IPS DF 19.7 (cell line): ENCODE data around the gene STXBP5.
A peak's percentile ranks its signal among the peaks of the same experiment; 100 is the strongest.
"Not testable (repeated sequence)": the region's sequence is repeated elsewhere in the genome, so short reads cannot be mapped to it uniquely, and the experiment has no call there.

ENCODE experiments used
- DNase-seq: peaks from one replicate; pipeline ENCODE4 v3.0.0-alpha.2; 2013; ENCODE audit warnings: low read depth, low spot score

STXBP5 gene

DNA sequence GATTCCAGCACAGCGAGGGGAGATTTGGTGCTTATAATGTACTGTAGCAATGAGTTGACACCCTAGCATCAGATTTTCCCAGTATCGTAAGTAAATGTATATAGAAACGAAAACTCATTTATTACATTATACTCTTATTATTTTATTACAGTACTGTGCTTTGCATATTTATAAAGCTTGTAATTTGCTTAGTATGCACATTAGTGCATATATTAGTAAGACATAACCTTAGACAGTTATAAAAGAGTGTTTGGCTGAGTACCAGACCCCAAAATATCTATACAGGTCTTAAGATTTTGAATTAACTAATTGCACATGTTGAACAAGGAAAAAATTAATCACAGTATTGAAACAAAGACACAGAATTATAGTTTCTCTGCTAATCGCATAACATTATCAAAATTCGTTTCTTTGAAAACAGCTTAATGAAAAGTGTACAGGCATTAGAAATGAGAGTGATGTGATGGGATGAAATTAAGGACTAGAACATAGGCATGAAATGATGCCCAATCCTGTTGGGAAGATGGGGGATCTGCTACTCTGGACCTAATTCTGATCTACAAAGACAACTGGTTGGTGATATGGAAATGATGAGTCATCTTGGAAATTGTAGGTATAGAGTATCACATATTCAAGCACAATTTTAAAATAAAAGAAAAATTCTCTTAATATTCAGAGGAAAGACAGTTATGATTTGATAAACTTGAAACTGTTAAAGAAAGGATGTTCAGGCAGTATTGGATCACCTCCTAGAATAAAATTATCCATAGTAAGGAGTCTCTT, 42.8 kb downstream of the STXBP5 start:
- DNase-seq = no peak

DNA sequence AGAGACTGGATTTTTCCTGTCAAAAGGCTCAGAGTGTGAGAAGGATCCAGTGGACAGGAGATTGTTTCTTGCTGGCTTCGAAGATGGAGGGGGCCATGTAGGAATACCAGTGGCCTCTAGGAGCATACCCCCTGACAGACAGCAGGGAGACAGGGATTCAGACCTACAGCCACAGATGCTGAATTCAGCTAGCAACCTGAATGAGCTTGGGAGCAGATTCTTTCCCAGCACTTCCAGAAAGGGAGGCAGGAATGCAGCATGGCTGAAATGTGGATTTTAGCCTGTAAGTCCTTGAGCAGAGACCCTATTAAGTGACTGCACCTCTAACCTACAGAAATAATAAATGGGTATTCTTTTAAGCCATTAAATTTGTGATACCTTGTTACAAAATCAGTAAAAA, 44.6 kb downstream of the STXBP5 start:
- DNase-seq = peak; percentile 45

DNA sequence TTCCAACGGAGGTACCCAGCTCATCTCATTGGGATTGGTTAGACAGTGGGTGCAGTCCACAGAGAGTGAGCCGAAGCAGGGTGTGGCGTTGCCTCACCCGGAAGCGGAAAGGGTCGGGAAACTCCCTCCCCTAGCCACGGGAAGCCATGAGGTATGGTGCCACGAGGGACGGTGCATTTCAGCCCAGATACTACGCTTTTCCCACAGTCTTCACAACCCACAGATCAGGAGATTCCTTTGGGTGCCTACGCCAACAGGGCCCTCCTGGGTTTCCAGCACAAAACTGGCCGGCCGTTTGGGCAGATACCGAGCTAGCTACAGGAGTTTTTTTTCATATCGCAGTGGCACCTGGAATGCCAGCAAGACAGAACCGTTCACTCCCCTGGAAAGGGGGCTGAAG, 46.9 kb downstream of the STXBP5 start:
- no peak for DNase-seq

DNA sequence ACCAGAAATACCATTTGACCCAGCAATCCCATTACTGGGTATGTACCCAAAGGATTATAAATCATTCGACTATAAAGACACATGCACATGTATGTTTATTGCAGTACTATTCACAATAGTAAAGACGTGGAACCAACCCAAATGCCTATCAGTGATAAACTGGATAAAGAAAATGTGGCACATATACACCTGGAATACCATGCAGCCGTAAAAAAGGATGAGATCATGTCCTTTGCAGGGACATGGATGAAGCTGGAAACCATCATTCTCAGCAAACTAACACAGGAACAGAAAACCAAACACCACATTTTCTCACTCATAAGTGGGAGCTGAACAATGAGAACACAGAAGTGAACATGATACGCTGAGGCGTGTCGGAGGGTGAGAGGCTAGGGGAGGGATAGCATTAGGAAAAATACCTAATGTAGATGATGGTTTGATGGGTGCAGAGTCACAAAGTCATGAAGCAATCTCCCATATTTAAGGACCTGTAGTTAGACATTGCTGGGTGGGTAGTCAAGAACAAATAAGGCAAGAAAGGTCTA, 50.8 kb downstream of the STXBP5 start:
- not testable (repeated sequence) for DNase-seq

DNA sequence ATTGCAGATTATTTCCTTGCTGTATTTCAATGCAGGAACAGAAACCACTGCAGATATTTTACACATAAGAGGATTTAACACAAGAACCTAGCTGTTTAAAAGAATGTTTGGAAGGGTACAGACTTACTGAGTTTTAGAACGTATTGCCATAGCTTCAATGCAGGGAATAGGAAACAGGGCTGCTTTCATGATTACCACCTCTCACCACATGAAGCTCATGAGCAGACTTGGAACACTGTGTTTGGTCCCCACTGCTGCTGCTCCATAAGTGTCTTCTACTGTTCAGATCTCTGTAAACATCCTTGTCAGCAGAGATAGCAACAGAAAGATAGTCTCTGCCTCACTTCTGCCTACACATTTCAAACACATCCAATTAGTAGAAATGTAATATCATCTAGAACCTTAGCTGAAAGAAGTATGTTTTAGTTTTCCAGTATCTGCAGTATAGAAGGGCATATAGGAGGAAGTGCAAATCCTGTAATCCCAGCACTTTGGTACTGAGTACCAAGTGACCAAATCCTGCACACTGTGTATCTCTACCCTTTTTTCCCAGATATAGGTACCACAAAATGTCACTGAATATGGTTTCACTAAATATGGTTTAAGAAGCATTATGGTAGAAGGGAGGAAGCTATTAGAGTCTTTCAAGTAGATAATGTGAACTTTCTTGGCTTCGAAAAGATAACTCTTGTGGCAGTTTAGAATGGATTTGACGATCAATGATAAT, 51.9 kb downstream of the STXBP5 start:
- no peak for DNase-seq

DNA sequence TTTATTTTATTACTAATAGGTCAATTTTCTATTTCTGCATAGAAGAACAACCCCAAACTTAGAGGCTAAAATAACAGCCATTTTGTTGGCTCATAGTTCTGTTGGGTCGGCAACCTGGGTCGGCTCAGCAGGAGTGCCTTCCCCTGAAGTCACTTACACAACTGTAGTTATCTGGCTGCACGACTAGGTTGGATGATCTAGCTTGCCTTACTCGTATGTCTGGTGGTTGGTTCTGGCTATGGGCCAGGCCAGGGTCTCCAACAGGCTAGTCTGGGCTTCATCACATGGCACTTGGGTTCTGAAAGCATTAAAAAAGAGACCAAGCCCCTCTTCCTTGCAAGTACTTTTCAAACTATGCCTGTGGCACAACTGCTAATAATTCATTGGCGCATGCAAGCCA, 53.5 kb downstream of the STXBP5 start:
- no peak for DNase-seq

DNA sequence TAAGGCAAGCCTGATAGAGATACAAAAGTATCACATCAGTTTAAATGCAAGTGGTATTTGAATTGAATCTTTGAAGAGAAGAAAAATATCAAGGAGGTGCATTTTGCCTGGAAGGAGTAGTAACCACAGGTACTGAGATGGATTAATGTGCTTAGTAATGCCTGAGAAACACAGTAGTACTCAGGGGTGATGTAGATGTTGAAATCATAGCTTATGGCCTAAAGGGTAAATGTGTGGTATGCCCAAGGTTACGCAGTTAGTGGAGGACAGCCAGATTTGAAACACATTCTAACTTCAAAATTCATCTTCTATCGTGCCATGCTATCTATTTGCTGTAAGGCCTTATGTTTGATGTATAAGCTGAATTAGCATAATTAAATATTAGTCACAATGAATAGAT, 55.9 kb downstream of the STXBP5 start:
- no peak for DNase-seq

DNA sequence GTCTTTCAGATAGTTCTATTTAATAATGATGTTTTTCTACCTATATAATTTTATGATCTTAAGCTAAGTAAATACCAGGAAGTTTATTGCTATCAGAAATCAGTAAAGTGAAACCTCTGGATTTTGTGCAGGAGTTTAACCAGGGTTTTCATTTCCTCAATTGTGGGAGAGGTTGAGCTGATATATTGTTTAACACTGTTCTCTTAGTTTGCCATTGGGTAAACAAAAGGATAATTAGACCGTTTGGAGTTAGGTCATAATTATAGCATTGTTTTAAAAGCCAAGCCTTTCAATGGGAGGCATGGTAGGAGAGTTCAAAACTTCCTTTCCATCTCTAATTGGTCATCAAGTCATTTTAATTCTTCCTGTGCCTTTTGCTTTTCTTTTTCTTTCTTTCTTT, 58.7 kb downstream of the STXBP5 start:
- DNase-seq = no peak

DNA sequence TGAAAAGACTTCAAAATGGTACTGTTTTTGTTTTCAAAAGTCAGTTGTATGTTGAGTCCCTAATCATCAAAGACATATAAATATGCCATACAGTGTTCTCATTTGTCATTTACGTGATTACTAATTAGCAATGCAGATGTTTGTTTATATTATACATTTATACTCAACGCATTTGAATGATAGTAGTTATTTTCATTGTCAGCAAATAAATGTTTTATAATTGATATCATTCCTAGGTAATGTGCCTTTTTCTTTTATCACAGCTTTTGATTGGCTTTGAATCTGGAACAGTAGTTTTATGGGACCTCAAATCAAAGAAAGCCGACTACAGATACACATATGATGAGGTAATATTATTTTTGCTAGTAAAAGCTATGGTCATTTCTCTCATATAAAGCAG, 62.6 kb downstream of the STXBP5 start:
- DNase-seq = no peak

DNA sequence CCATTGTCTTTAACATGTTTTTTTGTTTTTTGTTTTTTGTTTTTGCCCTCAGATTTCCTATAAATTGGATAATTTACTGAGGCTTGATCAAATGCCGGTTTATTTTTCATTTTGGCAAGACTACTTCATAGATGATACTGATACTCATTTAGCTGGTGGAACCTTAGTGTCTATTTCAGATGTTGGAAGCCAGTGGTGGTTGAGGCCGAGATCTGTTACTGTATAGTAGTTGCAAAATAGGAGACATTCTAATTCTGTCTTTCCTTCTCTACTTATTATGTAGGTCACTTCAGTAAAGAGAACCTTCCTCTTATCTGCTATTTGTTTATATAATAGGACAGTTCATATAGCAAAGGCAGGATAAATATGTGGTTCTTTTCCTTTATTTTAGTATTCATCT, 63.4 kb downstream of the STXBP5 start:
- DNase-seq = no peak

DNA sequence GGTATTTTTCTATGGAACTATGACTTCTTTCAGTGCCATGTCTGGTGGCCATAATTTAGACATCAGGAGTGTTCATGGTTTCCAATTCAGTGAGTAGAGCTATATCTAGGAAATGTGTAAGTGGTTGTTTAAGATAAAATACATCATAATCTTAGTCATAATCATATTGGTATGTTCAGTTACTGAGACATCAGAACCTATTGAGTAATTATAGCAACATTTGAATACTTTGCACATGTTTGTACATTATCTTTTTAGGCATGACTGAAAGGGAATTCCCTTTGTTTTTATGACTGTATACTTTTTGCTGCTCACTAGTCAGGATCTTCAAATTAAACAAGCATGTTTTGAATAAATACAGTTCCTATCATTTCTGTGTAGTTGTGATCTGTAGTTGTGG, 64.0 kb downstream of the STXBP5 start:
- DNase-seq = no peak

DNA sequence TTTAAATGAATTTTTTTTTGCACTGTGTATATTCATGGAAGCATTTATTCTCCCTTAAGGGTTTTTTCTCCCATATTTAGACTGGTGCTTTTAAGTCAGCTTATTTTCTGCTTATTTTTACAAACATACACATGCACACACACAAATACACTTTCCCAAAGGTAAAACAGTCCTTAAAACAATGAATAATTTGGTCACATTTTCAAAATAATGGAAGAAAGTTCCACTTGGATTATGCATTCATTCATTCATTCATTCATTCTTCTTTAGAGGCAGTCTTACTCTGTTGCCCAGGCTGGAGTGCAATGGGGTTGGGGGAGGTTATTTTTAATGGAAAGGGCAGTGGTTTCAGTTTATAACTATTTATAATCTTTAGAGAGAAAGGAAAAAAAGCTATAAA, 69.8 kb downstream of the STXBP5 start:
- DNase-seq = no peak

DNA sequence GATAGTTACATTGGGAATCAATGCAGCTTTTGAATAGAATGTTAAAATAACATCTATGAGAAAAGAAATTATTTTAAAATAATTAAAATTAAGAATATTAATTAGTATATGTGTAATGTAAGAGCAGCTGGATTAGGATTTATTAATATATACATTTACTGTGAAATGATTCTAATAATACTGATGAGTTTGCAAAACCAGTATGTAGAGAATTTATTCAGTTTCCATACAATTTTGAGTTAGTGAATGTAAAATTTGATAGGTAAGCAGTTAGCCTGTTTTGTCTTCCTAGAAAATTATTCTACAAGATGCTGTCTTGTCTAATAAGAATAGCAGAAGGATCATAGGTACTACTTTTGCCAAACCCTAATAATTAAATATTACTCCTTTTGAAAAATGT, 70.6 kb downstream of the STXBP5 start:
- DNase-seq = no peak

DNA sequence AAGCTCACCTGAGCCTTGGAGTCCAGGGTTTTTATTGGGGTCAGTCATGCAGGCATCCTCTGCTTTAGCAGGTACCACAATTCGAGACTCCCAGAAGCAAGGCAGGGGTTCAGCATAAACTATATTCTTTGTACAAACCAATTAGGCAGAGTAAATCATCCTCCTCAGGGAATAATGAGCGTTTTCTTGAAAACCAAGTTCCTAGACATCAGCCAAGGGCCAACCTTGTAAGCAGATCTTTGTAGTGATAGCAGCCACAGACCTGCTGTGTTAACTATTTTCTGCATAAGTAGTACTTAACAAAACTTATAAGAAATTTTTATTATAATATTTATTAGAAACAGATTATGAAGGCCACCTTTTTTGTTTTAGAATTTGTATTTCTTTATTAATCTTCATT, 74.7 kb downstream of the STXBP5 start:
- no peak for DNase-seq

DNA sequence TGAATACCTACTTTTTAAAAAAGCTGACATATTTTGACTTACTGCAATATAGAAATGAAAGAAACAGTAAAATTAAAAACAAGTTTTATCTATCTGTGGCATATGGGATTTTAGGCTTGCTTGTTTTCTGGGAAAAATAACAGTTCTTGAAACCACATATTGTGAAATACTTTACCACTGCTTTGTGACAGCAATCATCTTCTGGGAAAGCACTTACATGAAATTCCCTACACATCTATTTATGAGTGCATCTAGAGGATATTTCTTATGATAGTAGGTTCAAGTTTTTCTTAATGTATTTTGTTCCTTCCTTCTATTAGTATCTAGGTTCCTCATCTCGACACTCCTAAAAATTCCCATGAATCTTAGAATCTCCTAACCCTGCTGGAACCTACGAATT, 75.2 kb downstream of the STXBP5 start:
- DNase-seq = no peak

DNA sequence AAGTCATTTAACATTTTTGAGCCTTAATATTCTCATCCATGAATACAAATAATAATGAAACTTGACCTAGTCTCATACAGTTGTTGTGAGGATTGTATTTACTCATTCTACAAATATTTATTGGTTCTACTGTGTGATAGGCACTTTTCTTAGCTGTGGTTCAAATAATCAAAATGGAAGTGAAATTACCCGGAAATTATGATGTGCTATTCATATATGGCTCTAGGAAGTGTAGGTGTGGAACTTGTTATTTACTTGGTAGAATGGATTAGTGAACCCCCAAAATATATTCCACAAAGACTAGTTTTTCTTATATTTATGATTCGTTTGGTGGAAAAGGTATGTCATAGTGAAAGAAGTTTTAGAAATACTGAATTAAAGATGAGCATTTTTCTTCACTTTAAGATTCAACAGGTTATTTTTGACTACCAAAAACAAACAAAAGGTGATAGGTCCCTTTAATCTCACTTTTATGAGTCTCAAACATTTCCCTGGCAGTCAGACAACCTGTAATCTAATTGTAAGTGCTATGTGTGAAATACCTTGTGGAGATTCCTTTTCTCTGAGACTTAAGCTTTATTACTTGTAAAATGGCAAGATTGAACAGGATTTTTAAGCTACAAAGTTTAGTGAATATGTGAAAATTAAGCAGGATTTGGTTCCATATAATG, 77.8 kb downstream of the STXBP5 start:
- DNase-seq = no peak

DNA sequence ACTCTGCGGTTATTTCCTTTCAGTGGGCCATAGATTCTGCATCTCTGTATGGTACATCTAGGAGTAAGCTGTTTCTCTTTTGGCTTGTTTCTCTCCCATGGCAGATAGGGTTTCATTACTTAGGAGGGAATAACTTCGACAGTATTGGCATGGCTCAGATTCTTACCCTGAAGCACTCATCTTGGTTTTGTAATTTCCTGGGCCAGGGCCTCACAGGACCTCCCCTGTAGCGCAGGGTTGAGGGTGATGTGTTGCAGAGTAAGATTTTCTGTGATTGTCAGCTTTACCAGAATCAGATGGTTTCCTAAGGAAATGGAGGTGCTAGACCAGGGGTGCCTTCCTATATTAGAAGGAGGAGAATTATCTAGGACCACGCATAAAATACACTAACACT, 78.3 kb downstream of the STXBP5 start:
- DNase-seq = no peak

DNA sequence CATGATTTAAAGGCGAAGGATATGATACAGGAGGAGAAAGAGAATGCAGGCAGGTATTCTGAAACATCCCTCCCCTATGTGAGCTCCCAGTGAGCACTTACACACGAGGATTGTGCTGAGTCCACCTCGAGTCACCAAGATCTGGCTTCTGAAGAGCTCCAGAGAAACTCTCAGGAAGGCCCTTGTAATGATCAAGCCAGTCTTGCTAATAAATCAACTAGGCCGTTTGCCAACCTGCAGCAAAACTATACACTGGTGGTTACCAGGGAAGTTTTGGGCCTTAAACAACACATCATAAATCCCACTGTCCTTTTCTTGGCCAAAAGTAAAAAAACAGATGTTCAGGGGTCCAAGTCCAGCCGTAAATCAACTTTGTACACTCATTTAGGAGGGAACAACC, 79.2 kb downstream of the STXBP5 start:
- no peak for DNase-seq

DNA sequence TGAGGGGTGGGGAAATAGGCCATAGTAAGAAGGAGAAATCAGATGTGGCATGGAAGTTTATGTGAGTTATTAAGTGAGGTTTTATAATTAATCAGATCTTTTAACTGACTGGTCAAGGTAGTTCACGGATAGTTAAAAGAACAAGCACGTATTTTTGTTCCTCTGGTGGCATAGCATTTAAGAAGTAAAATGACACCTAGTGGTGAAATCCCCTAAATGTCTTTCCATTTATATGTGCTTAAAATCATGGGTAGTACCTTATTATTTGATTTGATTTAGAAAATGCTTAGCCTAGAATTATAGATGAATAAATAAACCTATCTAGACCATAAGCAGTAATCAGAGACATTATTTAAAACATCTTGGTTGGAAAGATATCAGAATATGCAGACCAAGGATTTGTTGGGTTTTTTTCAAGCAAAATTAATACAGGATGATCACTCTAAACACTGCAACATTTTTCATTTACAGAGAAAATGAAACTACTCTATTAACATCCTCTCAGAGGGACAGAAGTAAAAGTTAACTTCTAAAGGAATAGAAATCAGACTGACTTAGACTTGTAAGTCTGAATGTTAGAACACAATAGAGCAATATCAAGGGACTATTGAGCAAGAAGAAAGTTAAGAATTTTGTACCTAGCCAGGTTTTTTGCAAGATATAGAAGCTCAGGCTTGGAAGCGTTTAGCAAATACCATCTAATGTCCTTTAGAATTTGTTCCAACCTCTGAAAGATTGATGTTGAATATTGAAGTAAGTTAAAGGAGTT, 81.1 kb downstream of the STXBP5 start:
- DNase-seq = no peak

DNA sequence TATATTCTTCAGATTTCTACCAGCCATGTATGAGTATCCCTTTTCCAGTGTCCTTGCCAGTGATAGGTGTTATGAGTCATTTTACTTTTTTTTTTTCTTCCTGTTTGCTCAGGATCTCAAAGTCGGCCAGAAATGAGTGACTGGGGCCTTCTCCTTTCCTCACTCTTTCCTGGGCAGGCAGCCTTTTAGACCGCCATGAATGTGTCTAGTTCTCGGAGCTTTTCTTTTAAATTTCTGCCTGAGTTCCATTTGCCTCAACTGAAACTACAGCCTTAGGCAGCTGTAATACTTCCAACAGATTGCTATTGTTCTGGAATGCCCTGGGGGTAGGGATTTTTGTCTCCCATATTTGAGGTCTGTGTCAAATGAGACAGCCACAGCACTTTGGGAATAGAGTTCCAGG, 83.7 kb downstream of the STXBP5 start:
- no peak for DNase-seq

DNA sequence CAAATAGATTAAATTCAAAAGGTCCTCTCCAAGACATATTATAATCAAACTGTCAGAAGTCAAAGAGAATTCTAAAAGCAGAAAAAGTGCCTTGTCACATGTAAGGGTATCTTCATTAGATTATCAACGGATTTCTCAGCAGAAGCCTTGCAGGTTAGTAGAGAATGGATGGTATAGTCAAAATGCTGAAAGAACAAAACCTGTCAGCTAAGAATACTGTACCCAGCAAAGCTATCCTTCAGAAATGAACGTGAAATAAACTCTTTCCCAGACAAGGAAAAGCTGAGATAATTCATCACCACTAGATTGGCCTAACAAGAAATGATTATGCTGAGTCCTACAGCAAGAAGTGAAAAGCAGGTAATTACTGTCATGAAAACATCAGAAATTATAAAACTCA, 92.9 kb downstream of the STXBP5 start:
- DNase-seq = no peak
